ENCODE measurements around the gene PLEKHA4. TPM values are rescaled to one million over a fixed set of nuclear protein-coding genes. Genes with fewer than 3 reads are reported as not detected.

The PLEKHA4 gene
- total RNA-seq, 1 experiment from 2014 or later: not detected

DNA sequence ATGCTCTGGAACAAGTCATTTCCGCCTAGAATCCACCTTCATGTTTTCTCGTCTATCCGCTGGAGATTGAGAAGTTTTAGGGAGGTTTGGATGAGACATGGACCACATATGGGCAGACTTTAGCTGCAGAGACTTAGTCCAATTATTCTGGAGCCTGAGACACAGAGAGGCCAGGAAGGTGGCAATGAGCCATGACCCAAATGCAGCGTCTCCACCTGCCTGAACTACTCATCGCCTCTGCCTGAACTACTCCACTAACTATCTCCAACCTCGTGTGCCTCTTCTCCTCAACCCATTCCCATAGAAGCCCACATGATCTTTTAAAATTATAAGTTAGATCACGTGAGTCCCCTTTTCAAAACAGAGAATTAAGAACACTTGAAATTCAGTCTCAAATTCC lies 5.6 kb downstream of the PLEKHA4 start:
- H4K20me1 ChIP-seq (ENCODE audit: insufficient read depth, low read depth, low read length): no peaks in the 10 kb centered on the region
- no peak overlapping the region for H3K9ac ChIP-seq (ENCODE audit: low read length)
- H3K27me3 ChIP-seq (ENCODE audit: low read length): no peaks in the 10 kb centered on the region
- no peak overlapping the region for H2AFZ ChIP-seq (ENCODE audit: low read length)
- no peak for DNase-seq
- no peaks in the 10 kb centered on the region for H3K79me2 ChIP-seq (ENCODE audit: low read length)
- no peak overlapping the region for H3K4me3 ChIP-seq (ENCODE audit: low read length)
- no peaks in the 10 kb centered on the region for H3K9me2 ChIP-seq (replicated peaks; ENCODE audit: insufficient read depth, low read length)
- no peak overlapping the region for H3K27ac ChIP-seq (ENCODE audit: low read length)
- H3K4me1 ChIP-seq (ENCODE audit: low read length): peaks cover 6% of the 10 kb centered on the region
- no peak overlapping the region for H3K4me2 ChIP-seq (ENCODE audit: low read depth, low read length, poor library complexity, severe bottlenecking)
- no peaks in the 10 kb centered on the region for H3K9me3 ChIP-seq (ENCODE audit: low read length)
- H3K36me3 ChIP-seq (ENCODE audit: insufficient read depth, low read length): no peaks in the 10 kb centered on the region

DNA sequence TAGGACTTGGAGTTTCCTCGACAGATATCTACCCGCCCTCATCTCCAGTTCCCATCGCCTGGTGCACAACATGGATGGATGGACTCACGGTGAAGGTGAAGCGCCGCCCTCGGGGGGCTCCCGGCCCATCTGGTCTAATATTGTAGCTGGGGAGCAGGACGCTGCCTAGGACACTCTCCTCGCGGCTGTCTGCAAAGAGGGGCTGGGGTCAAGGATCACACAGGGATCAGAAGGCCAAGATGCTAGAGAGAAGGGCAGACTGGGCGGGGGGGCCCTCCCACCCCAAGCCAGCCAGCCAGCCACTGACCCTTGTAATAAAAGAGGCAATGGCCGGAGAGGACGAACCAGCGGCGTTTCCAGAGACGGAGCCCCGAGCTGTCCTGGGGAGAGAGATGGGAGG lies 7.1 kb downstream of the PLEKHA4 start:
- Histone ChIP-seq H4K20me1 (ENCODE audit: insufficient read depth, low read depth, low read length) (no peaks in the 10 kb centered on the region), H3K9me3 (ENCODE audit: low read length) (no peaks in the 10 kb centered on the region), H2AFZ (ENCODE audit: low read length) (no peak overlapping the region), H3K79me2 (ENCODE audit: low read length) (no peaks in the 10 kb centered on the region), H3K9me2 (replicated peaks; ENCODE audit: insufficient read depth, low read length) (no peaks in the 10 kb centered on the region), H3K4me3 (ENCODE audit: low read length) (no peak overlapping the region), H3K4me1 (ENCODE audit: low read length) (peaks cover 2% of the 10 kb centered on the region; the same call in 1 of the 2 replicates), H3K36me3 (ENCODE audit: insufficient read depth, low read length) (no peaks in the 10 kb centered on the region), H3K27ac (ENCODE audit: low read length) (no peak overlapping the region), H3K9ac (ENCODE audit: low read length) (no peak overlapping the region), H3K27me3 (ENCODE audit: low read length) (no peaks in the 10 kb centered on the region), H3K4me2 (ENCODE audit: low read depth, low read length, poor library complexity, severe bottlenecking) (no peak overlapping the region)
- no peak for DNase-seq

DNA sequence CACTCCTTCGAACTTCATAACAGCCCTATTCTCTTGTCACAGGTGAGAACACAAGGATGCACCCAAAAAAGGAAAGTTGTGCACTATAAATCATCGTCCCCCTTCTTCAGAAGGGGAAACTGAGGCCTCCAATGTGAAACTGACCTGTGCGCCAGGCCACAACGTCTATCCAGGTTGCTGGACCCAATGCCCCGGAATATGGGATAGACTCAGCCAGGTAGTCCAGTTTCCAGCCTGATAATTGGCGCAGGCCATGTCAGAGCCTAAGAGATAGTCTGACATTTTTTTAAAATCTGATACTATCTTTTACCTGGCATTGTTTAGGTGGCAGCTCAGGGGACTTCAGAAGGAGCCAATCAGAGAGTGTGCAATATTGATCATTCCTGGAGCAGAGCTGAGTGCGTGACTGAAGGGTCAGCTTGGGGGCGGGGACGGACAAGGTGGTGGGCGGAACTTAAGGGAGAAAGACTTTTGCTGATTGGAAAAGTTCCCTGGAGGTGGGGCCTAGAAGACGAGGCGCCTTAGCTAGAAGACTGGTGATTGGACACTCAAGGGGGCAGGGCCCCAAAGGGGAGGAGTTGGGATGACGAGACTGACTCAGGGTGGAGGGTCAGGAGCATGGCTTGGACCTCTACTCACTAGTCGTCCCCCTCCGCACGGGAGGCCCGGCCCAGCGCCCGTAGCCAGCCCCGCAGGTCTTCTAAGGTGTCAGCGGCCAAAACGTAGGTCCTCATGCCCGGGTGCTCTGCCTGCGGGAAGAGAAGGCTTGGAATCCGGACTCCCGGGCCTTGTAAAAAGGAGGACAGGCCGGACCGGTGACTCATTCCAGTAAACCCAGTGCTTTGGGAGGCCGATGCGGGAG lies 8.5 kb downstream of the PLEKHA4 start:
- H3K27ac ChIP-seq (ENCODE audit: low read length): no peak overlapping the region
- H3K4me2 ChIP-seq (ENCODE audit: low read depth, low read length, poor library complexity, severe bottlenecking): no peak overlapping the region
- no peak overlapping the region for H2AFZ ChIP-seq (ENCODE audit: low read length)
- DNase-seq: peak; percentile 58
- H3K4me3 ChIP-seq (ENCODE audit: low read length): no peak overlapping the region
- H3K27me3 ChIP-seq (ENCODE audit: low read length): no peaks in the 10 kb centered on the region
- H4K20me1 ChIP-seq (ENCODE audit: insufficient read depth, low read depth, low read length): no peaks in the 10 kb centered on the region
- no peaks in the 10 kb centered on the region for H3K36me3 ChIP-seq (ENCODE audit: insufficient read depth, low read length)
- H3K9ac ChIP-seq (ENCODE audit: low read length): no peak overlapping the region
- H3K9me3 ChIP-seq (ENCODE audit: low read length): no peaks in the 10 kb centered on the region
- H3K4me1 ChIP-seq (ENCODE audit: low read length): no peaks in the 10 kb centered on the region
- H3K79me2 ChIP-seq (ENCODE audit: low read length): no peaks in the 10 kb centered on the region
- H3K9me2 ChIP-seq (replicated peaks; ENCODE audit: insufficient read depth, low read length): no peaks in the 10 kb centered on the region

DNA sequence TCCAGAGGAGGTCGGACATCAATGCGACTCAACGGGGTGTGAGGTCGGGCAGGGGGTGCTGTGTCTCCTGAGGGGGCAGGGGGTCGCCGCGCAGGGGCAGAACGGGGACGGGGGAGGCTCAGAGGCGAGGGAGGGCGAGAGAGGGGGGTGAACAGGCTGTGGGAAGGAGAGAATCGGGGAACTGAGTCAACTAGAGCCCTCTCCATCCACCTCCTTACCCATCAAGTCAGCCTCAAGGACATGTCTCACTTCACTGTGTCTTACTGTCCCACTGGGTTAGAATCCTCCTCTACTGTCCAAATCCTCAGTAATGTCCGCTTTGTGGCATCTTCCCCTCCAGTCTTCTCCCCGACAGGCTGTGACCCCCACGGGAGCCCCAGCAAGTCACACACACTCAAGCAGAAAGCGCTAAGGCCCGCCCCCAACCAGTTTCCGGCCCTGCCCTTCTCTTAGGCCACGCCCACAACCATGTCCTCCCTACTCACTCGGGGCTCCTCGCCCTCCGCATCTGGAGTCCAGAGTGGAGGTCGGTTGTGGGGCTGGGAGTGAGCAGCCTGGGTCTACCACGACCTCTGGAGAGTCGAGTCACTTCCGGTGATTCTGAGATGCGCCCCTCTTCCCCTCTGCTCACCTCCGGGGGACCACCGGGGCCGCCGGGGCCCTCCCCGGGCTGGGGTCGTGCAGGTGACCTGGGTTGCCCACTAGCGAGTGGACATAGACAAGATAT lies 9.3 kb downstream of the PLEKHA4 start:
- Histone ChIP-seq H4K20me1 (ENCODE audit: insufficient read depth, low read depth, low read length) (no peaks in the 10 kb centered on the region), H3K9me3 (ENCODE audit: low read length) (no peaks in the 10 kb centered on the region), H3K4me1 (ENCODE audit: low read length) (no peaks in the 10 kb centered on the region), H3K9ac (ENCODE audit: low read length) (no peak overlapping the region), H3K27me3 (ENCODE audit: low read length) (no peaks in the 10 kb centered on the region), H3K4me2 (ENCODE audit: low read depth, low read length, poor library complexity, severe bottlenecking) (no peak overlapping the region), H2AFZ (ENCODE audit: low read length) (no peak overlapping the region), H3K79me2 (ENCODE audit: low read length) (no peaks in the 10 kb centered on the region), H3K9me2 (replicated peaks; ENCODE audit: insufficient read depth, low read length) (no peaks in the 10 kb centered on the region), H3K27ac (ENCODE audit: low read length) (no peak overlapping the region), H3K4me3 (ENCODE audit: low read length) (no peak overlapping the region), H3K36me3 (ENCODE audit: insufficient read depth, low read length) (no peaks in the 10 kb centered on the region)
- DNase-seq: peak; percentile 75

DNA sequence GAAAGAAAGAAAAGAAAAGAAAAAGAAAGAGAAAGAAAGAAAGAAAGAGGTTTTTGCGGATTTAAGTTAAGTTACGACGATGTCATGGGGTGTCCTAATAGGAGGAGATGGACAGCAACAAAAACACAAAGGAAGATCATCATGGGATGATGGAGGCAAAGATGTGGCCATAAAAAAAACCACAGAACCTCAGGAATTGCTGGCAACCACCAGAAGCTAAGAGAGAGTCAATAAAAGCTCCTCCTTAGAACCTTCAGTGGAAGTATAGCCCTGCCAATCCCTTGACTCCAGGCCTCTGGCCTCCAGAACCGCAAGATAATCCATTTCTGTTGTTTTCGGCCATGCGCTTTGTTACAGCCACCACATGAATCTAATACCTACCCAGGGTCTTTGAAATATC lies 11.5 kb downstream of the PLEKHA4 start:
- H3K4me1 ChIP-seq (ENCODE audit: low read length): no peaks in the 10 kb centered on the region
- no peak overlapping the region for H3K9ac ChIP-seq (ENCODE audit: low read length)
- H4K20me1 ChIP-seq (ENCODE audit: insufficient read depth, low read depth, low read length): no peaks in the 10 kb centered on the region
- H3K4me3 ChIP-seq (ENCODE audit: low read length): no peak overlapping the region
- no peaks in the 10 kb centered on the region for H3K27me3 ChIP-seq (ENCODE audit: low read length)
- H3K9me3 ChIP-seq (ENCODE audit: low read length): no peaks in the 10 kb centered on the region
- no peaks in the 10 kb centered on the region for H3K79me2 ChIP-seq (ENCODE audit: low read length)
- H2AFZ ChIP-seq (ENCODE audit: low read length): no peak overlapping the region
- no peaks in the 10 kb centered on the region for H3K9me2 ChIP-seq (replicated peaks; ENCODE audit: insufficient read depth, low read length)
- no peak overlapping the region for H3K4me2 ChIP-seq (ENCODE audit: low read depth, low read length, poor library complexity, severe bottlenecking)
- DNase-seq: no peak
- no peak overlapping the region for H3K27ac ChIP-seq (ENCODE audit: low read length)
- no peaks in the 10 kb centered on the region for H3K36me3 ChIP-seq (ENCODE audit: insufficient read depth, low read length)

DNA sequence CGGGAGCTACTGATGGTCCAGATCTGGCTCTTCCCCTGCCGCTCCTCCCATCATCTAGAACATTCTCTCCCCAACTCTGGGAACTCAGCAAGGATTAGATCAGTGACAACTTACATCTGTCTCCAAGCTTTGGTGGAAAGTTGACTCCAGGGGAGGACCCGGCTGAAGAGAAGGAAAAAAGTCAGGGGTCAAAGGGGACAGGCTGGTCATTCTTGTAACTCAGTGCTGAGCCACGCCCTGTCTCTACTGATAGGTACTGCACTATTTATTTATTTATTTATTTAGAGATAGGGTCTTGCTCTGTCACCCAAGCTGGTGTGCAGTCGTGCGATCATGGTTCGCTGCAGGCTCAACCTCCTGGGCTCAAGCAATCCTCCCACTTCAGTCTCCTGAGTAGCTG lies 14.3 kb downstream of the PLEKHA4 start:
- no peaks in the 10 kb centered on the region for H4K20me1 ChIP-seq (ENCODE audit: insufficient read depth, low read depth, low read length)
- no peaks in the 10 kb centered on the region for H3K4me1 ChIP-seq (ENCODE audit: low read length)
- no peaks in the 10 kb centered on the region for H3K36me3 ChIP-seq (ENCODE audit: insufficient read depth, low read length)
- DNase-seq: no peak
- H3K4me2 ChIP-seq (ENCODE audit: low read depth, low read length, poor library complexity, severe bottlenecking): no peak overlapping the region
- no peaks in the 10 kb centered on the region for H3K79me2 ChIP-seq (ENCODE audit: low read length)
- no peaks in the 10 kb centered on the region for H3K9me2 ChIP-seq (replicated peaks; ENCODE audit: insufficient read depth, low read length)
- H3K4me3 ChIP-seq (ENCODE audit: low read length): no peak overlapping the region
- no peak overlapping the region for H3K27ac ChIP-seq (ENCODE audit: low read length)
- H3K9ac ChIP-seq (ENCODE audit: low read length): no peak overlapping the region
- no peaks in the 10 kb centered on the region for H3K9me3 ChIP-seq (ENCODE audit: low read length)
- no peaks in the 10 kb centered on the region for H3K27me3 ChIP-seq (ENCODE audit: low read length)
- no peak overlapping the region for H2AFZ ChIP-seq (ENCODE audit: low read length)

DNA sequence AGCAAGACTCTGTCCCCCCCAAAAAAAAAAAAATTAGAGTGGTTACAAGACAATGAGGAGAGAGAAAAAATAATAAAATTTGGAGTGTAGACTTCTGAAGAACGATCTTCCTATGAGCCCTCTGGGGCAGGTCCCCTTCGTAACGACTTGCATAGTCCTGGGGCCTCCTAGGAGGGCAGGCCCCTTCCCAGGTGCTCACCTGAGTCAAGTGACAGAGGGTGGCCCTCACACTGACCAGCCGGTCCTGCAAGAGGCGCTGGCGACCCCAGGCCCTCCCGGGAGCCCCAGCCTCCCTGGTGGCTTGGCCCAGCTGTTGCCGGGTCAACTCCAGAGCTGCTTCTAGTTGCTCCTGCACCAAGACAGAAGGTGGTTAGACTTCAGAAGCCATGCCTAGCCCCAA lies 14.9 kb downstream of the PLEKHA4 start:
- Histone ChIP-seq H3K9me2 (replicated peaks; ENCODE audit: insufficient read depth, low read length) (no peaks in the 10 kb centered on the region), H3K9ac (ENCODE audit: low read length) (no peak overlapping the region), H3K36me3 (ENCODE audit: insufficient read depth, low read length) (no peaks in the 10 kb centered on the region), H2AFZ (ENCODE audit: low read length) (no peak overlapping the region), H3K4me3 (ENCODE audit: low read length) (no peak overlapping the region), H3K4me2 (ENCODE audit: low read depth, low read length, poor library complexity, severe bottlenecking) (no peak overlapping the region), H3K27ac (ENCODE audit: low read length) (no peak overlapping the region), H3K9me3 (ENCODE audit: low read length) (no peaks in the 10 kb centered on the region), H4K20me1 (ENCODE audit: insufficient read depth, low read depth, low read length) (no peaks in the 10 kb centered on the region), H3K27me3 (ENCODE audit: low read length) (no peaks in the 10 kb centered on the region), H3K4me1 (ENCODE audit: low read length) (no peaks in the 10 kb centered on the region), H3K79me2 (ENCODE audit: low read length) (no peaks in the 10 kb centered on the region)
- no peak for DNase-seq

DNA sequence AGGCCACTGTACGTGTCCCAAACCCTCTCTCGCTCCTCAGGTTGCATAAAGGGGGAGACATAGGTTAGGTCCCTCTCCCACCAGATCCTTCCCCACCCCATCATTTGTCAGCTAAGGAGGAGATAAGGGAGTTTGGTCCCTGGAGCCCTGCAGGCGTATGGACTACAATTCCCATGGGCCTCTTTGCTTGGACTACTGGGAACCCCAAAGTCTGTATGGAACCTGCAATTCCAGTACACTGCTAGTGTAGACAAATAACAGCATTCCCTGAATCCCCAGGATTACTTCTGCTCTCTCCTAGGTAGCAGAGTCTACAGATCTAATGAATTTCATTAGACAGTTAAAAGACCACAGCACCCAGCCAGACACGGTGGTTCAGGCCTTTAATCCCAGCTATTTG lies 16.1 kb downstream of the PLEKHA4 start:
- no peaks in the 10 kb centered on the region for H3K4me1 ChIP-seq (ENCODE audit: low read length)
- no peaks in the 10 kb centered on the region for H3K9me3 ChIP-seq (ENCODE audit: low read length)
- H3K27me3 ChIP-seq (ENCODE audit: low read length): no peaks in the 10 kb centered on the region
- H3K9ac ChIP-seq (ENCODE audit: low read length): no peak overlapping the region
- H3K79me2 ChIP-seq (ENCODE audit: low read length): no peaks in the 10 kb centered on the region
- no peak overlapping the region for H3K4me3 ChIP-seq (ENCODE audit: low read length)
- H3K4me2 ChIP-seq (ENCODE audit: low read depth, low read length, poor library complexity, severe bottlenecking): no peak overlapping the region
- no peak for DNase-seq
- no peaks in the 10 kb centered on the region for H4K20me1 ChIP-seq (ENCODE audit: insufficient read depth, low read depth, low read length)
- H3K36me3 ChIP-seq (ENCODE audit: insufficient read depth, low read length): no peaks in the 10 kb centered on the region
- H3K27ac ChIP-seq (ENCODE audit: low read length): no peak overlapping the region
- H2AFZ ChIP-seq (ENCODE audit: low read length): no peak overlapping the region
- no peaks in the 10 kb centered on the region for H3K9me2 ChIP-seq (replicated peaks; ENCODE audit: insufficient read depth, low read length)

Measured in Karpas-422 (cell line).